HG02763 (cell line): Measurements from ENCODE around the gene IL1RAPL2.
"Not testable (repeated sequence)": the region's sequence is repeated elsewhere in the genome, so short reads cannot be mapped to it uniquely, and the experiment has no call there.

ENCODE experiments used
- ATAC-seq: cut with Tn5 transposase; IDR thresholded peaks from one replicate; pipeline ENCODE4 v1.9.1; 2021; ENCODE audit warnings: mild to moderate bottlenecking, moderate library complexity; ENCODE audit not compliant: unreplicated experiment

IL1RAPL2 gene

GRCh38 chrX:105755109-105755508 is 1189.1 kb downstream of the IL1RAPL2 start:
- ATAC-seq = no peak

GRCh38 chrX:105758754-105759153 is 1192.8 kb downstream of the IL1RAPL2 start:
- ATAC-seq = no peak

GRCh38 chrX:105759598-105759997 is 1193.6 kb downstream of the IL1RAPL2 start:
- no peak for ATAC-seq

GRCh38 chrX:105765691-105766090 is 1199.7 kb downstream of the IL1RAPL2 start:
- ATAC-seq = no peak

- ATAC-seq = no peak
These were observed 1207.8 kb downstream of the IL1RAPL2 start for GRCh38 chrX:105773801-105774200.

GRCh38 chrX:105775679-105776078 is 1209.7 kb downstream of the IL1RAPL2 start:
- ATAC-seq = no peak

- ATAC-seq = no peak
These were observed 1215.8 kb downstream of the IL1RAPL2 start for GRCh38 chrX:105781804-105782203.

- not testable (repeated sequence) for ATAC-seq
These were observed 1230.9 kb downstream of the IL1RAPL2 start for GRCh38 chrX:105796877-105797276.

- ATAC-seq = no peak
These were observed 1237.9 kb downstream of the IL1RAPL2 start for GRCh38 chrX:105803891-105804290.

GRCh38 chrX:105805655-105806054 is 1239.7 kb downstream of the IL1RAPL2 start:
- ATAC-seq = not testable (repeated sequence)

- no peak for ATAC-seq
These were observed 1250.5 kb downstream of the IL1RAPL2 start for GRCh38 chrX:105816517-105816916.
